Trophoblast cell (in vitro differentiated cells and primary cell): ENCODE data around the gene OR10H3.

ENCODE experiments used
- DNase-seq, 2 donors: peaks; one replicate each; pipeline ENCODE4 v3.0.0-alpha.2; 2016
- H2AFZ ChIP-seq: 2 replicates; pipeline ENCODE4 v1.6.1; 2013; ENCODE audit warnings: low read length, moderate library complexity, mild to moderate bottlenecking; ENCODE audit not compliant: insufficient read depth, poor library complexity
- H2AK5ac ChIP-seq: 2 replicates; pipeline ENCODE4 v1.6.1; 2013; ENCODE audit warnings: mild to moderate bottlenecking, low read length
- H2BK120ac ChIP-seq: 2 replicates; pipeline ENCODE4 v1.6.1; 2013; ENCODE audit warnings: low read length, mild to moderate bottlenecking, moderate library complexity; ENCODE audit not compliant: insufficient read depth, poor library complexity
- H2BK12ac ChIP-seq: 2 replicates; pipeline ENCODE4 v1.6.1; 2013; ENCODE audit warnings: mild to moderate bottlenecking, low read length, moderate library complexity
- H2BK5ac ChIP-seq: 2 replicates; pipeline ENCODE4 v1.6.1; 2013; ENCODE audit warnings: low read length, low read depth, moderate library complexity, mild to moderate bottlenecking; ENCODE audit not compliant: poor library complexity
- H3K14ac ChIP-seq: 2 replicates; pipeline ENCODE4 v1.6.1; 2013; ENCODE audit warnings: mild to moderate bottlenecking, low read length
- H3K18ac ChIP-seq: 2 replicates; pipeline ENCODE4 v1.6.1; 2013; ENCODE audit warnings: mild to moderate bottlenecking, low read length
- H3K23ac ChIP-seq: 2 replicates; pipeline ENCODE4 v1.6.1; 2013; ENCODE audit warnings: low read length
- H3K27ac ChIP-seq: 2 replicates; pipeline ENCODE4 v1.5.1; 2013; ENCODE audit warnings: low read depth, mild to moderate bottlenecking, inconsistent platforms, low read length, moderate library complexity
- H3K27me3 ChIP-seq: 2 replicates; pipeline ENCODE4 v1.6.1; 2013; ENCODE audit warnings: inconsistent platforms, mild to moderate bottlenecking, low read length, moderate library complexity; ENCODE audit not compliant: insufficient read depth
- H3K36me3 ChIP-seq, 2 experiments: 1 replicate in 1 of 2; 2 replicates in 1 of 2; pipeline ENCODE4 v1.6.1; 2013; ENCODE audit warnings: low read length in 2 of 2, mild to moderate bottlenecking in 2 of 2, moderate library complexity in 1 of 2; ENCODE audit not compliant: insufficient read depth in 2 of 2, control insufficient read depth in 1 of 2
- H3K4ac ChIP-seq: 2 replicates; pipeline ENCODE4 v1.6.1; 2013; ENCODE audit warnings: low read depth, mild to moderate bottlenecking, low read length, moderate library complexity
- H3K4me1 ChIP-seq, 2 experiments: 1 replicate in 1 of 2; 2 replicates in 1 of 2; pipeline ENCODE4 v1.6.1; 2013; ENCODE audit warnings: low read length in 2 of 2, mild to moderate bottlenecking in 2 of 2, moderate library complexity in 1 of 2; ENCODE audit not compliant: insufficient read depth in 2 of 2, control insufficient read depth in 1 of 2
- H3K4me2 ChIP-seq: 2 replicates; pipeline ENCODE4 v1.6.1; 2013; ENCODE audit warnings: inconsistent platforms, mild to moderate bottlenecking, low read length, moderate library complexity
- H3K4me3 ChIP-seq: 2 replicates; pipeline ENCODE4 v1.5.1; 2013; ENCODE audit warnings: mild to moderate bottlenecking, low read depth, low read length, inconsistent platforms
- H3K79me1 ChIP-seq: one replicate; pipeline ENCODE4 v1.6.1; 2013; ENCODE audit warnings: low read length
- H3K79me2 ChIP-seq: 2 replicates; pipeline ENCODE4 v1.6.1; 2013; ENCODE audit warnings: low read length, mild to moderate bottlenecking; ENCODE audit not compliant: control insufficient read depth, insufficient read depth, poor library complexity
- H3K9ac ChIP-seq: 2 replicates; pipeline ENCODE4 v1.6.1; 2013; ENCODE audit warnings: mild to moderate bottlenecking, low read length
- H3K9me3 ChIP-seq: 2 replicates; pipeline ENCODE4 v1.6.1; 2013; ENCODE audit warnings: low read depth, mild to moderate bottlenecking, control low read depth, inconsistent platforms, low read length; ENCODE audit not compliant: insufficient read depth
- H4K12ac ChIP-seq: 2 replicates; pipeline ENCODE4 v1.6.1; 2013; ENCODE audit warnings: low read depth, mild to moderate bottlenecking, low read length, moderate library complexity
- H4K8ac ChIP-seq: 2 replicates; pipeline ENCODE4 v1.6.1; 2013; ENCODE audit warnings: low read depth, mild to moderate bottlenecking, low read length, moderate library complexity
- H4K91ac ChIP-seq: one replicate; pipeline ENCODE4 v1.6.1; 2013; ENCODE audit warnings: low read depth, mild to moderate bottlenecking, low read length, moderate library complexity
- WGBS: extraction: QIAGEN DNeasy Blood & Tissue Kit; methylation state at CpG from one replicate; pipeline ENCODE4 v1.1.7; 2013; ENCODE audit warnings: missing lambda C conversion rate; ENCODE audit not compliant: insufficient read length, insufficient coverage; ENCODE audit errors: extremely low coverage; 5-methylcytosine and 5-hydroxymethylcytosine counted together

The OR10H3 gene

DNA sequence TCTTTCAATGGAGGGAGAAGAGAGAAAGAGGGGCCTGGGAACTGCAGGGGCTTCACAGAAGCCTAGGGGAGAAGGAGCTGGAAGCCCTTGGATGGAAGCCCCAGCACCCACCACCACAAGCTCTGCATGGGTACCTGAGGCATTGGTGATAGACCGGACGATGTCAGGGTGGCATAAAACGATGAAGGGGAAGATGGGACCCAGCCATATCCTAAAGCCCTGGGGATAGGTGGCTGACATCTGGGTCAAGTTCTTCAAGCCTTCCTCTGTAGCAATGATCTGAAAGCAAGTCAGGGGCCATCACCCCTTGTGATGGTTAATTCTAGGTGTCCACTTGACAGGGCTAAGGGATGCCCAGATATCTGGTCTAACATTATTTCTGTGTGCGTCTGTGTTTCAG, 38.5 kb downstream of the OR10H3 start:
- H3K36me3 ChIP-seq: no peaks in the 10 kb centered on the region
- no peak overlapping the region for H2BK120ac ChIP-seq
- H4K12ac ChIP-seq: no peak overlapping the region
- H3K4me1 ChIP-seq: no peaks in the 10 kb centered on the region
- no CpG with 5 or more reads among the region's 4 CpGs for WGBS
- no peak overlapping the region for H2BK12ac ChIP-seq
- no peak overlapping the region for H3K18ac ChIP-seq
- H3K79me1 ChIP-seq: no peaks in the 10 kb centered on the region
- no peak overlapping the region for H3K14ac ChIP-seq
- no peak overlapping the region for H4K91ac ChIP-seq
- no peak for DNase-seq
- no peak overlapping the region for H3K27ac ChIP-seq
- H3K4ac ChIP-seq: no peak overlapping the region
- no peak overlapping the region for H2AFZ ChIP-seq
- H3K4me2 ChIP-seq: no peak overlapping the region
- H3K4me3 ChIP-seq: no peak overlapping the region
- H3K79me2 ChIP-seq: no peaks in the 10 kb centered on the region
- H2BK5ac ChIP-seq: no peak overlapping the region
- H4K8ac ChIP-seq: no peak overlapping the region
- H3K27me3 ChIP-seq: no peaks in the 10 kb centered on the region
- no peak overlapping the region for H3K9ac ChIP-seq
- no peak overlapping the region for H3K23ac ChIP-seq
- H3K9me3 ChIP-seq: peaks cover 56% of the 10 kb centered on the region
- H2AK5ac ChIP-seq: no peak overlapping the region

DNA sequence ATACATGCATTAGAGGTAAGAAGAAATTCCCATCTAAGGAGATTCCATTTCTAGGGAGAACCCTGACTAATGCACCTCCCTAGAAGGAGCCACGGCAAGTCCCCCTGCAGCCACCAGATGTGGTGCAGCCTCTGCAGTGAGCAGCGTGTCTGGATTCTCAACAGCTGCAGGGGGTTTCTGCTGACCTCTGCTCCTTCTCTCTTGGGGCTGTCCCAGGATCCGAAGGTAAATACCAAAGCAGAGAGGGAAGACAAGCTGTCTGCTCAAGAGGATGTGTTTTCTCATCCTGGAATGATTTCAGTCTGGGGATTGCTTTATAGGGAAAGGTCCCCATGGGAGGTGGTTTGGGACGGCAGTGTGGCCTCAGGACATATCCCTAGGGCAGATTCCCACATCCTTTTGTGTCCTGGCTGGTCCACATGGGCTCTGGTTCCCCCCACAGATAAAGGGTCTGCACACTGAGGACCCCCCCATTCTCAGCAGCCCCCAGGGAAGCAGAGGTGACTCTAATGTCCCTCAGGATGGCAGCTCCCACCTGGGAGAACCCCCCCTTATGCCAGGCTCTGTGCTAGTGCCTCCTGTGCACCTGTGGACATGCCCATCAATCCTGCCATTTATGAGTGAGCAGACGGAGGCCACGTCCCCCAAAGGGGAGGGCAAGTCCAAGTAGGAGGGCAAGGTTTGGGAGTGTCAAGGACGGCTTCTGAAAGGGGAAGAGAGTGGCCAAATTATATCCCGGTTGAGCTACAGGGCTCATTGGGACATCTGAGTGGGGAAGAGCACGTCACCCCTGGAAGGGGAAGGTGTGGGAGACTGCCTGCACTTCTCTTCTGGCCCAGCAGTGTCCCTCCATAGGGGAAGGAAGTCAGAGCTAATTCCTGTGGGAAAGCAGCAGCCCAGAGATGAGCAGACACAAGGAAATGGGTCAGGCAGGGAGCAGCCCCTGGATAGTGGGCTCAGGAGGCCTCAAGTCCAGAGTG, 39.5 kb downstream of the OR10H3 start:
- no peaks in the 10 kb centered on the region for H3K4me1 ChIP-seq
- H3K18ac ChIP-seq: no peak overlapping the region
- H3K79me1 ChIP-seq: no peaks in the 10 kb centered on the region
- H3K27ac ChIP-seq: no peak overlapping the region
- H3K4me2 ChIP-seq: no peak overlapping the region
- no peak overlapping the region for H3K14ac ChIP-seq
- no peak overlapping the region for H3K23ac ChIP-seq
- H2AK5ac ChIP-seq: no peak overlapping the region
- H3K9ac ChIP-seq: no peak overlapping the region
- H3K9me3 ChIP-seq: peaks cover 62% of the 10 kb centered on the region
- no peaks in the 10 kb centered on the region for H3K79me2 ChIP-seq
- no peak overlapping the region for H2AFZ ChIP-seq
- no peak for DNase-seq
- no peaks in the 10 kb centered on the region for H3K27me3 ChIP-seq
- H2BK12ac ChIP-seq: no peak overlapping the region
- no peak overlapping the region for H2BK5ac ChIP-seq
- H3K4me3 ChIP-seq: no peak overlapping the region
- no peak overlapping the region for H4K8ac ChIP-seq
- no peak overlapping the region for H3K4ac ChIP-seq
- H4K12ac ChIP-seq: no peak overlapping the region
- H3K36me3 ChIP-seq: no peaks in the 10 kb centered on the region
- H4K91ac ChIP-seq: no peak overlapping the region
- no peak overlapping the region for H2BK120ac ChIP-seq
- WGBS: no CpG with 5 or more reads among the region's 9 CpGs

GRCh38 chr19:15779756-15780476, 42.1 kb downstream of the OR10H3 start:
- H3K4me1 ChIP-seq: no peaks in the 10 kb centered on the region
- H2AFZ ChIP-seq: no peak overlapping the region
- no peaks in the 10 kb centered on the region for H3K79me1 ChIP-seq
- DNase-seq: no peak
- no peak overlapping the region for H2BK5ac ChIP-seq
- H3K9ac ChIP-seq: no peak overlapping the region
- H3K4me3 ChIP-seq: no peak overlapping the region
- no peak overlapping the region for H3K27ac ChIP-seq
- peaks cover 58% of the 10 kb centered on the region for H3K9me3 ChIP-seq
- H4K12ac ChIP-seq: no peak overlapping the region
- no peak overlapping the region for H4K91ac ChIP-seq
- H2BK120ac ChIP-seq: no peak overlapping the region
- H3K18ac ChIP-seq: no peak overlapping the region
- no peak overlapping the region for H2AK5ac ChIP-seq
- H2BK12ac ChIP-seq: no peak overlapping the region
- no peak overlapping the region for H3K14ac ChIP-seq
- no peaks in the 10 kb centered on the region for H3K79me2 ChIP-seq
- H3K36me3 ChIP-seq: no peaks in the 10 kb centered on the region
- H4K8ac ChIP-seq: no peak overlapping the region
- H3K4me2 ChIP-seq: no peak overlapping the region
- H3K27me3 ChIP-seq: no peaks in the 10 kb centered on the region
- no CpG with 5 or more reads among the region's 10 CpGs for WGBS
- H3K4ac ChIP-seq: no peak overlapping the region
- H3K23ac ChIP-seq: no peak overlapping the region

DNA sequence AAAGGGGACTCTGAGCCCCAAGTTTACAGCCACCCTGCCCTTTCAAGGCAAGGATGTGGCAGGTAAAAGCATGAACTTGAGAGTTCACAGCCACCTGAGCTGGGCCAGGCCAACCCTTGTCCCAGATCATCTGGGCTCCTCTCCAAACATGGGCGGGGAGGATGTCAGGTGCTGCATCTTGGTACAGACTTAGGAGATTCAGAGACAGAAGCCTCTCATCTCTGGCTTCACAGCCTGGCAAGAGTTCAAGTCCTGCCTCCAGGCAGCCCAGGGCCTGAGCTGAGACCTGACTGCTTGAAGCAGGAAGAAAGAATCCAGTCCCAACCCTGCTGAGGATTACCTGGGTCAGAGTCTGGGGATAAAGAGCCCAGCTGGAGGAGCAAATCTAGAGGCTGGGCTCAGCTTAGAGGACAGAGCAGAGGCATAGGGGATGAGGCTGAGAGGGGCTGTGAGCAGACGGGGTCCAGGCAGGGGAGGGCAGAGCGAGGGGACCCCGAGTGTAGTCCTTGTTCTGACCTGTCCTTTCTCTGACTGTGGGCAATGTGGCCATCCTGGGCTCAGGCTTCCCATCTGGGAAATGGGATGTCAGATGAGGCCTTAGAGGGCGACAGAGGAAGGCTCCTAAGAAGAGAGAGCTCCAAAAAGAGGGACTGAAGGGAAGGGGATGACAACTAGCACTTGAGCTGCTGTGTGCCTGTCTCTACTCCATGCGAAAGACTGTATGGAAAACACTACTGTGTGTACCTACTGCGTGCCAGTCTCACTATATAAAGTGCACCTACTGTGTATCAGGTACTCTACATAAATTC, 43.0 kb downstream of the OR10H3 start:
- Histone ChIP-seq H4K91ac (no peak overlapping the region), H2AK5ac (no peak overlapping the region), H3K14ac (no peak overlapping the region), H2BK5ac (no peak overlapping the region), H4K8ac (no peak overlapping the region), H3K79me1 (no peaks in the 10 kb centered on the region), H3K27ac (no peak overlapping the region), H3K4ac (no peak overlapping the region), H3K36me3 (no peaks in the 10 kb centered on the region), H3K79me2 (no peaks in the 10 kb centered on the region), H3K9ac (no peak overlapping the region), H3K4me2 (no peak overlapping the region), H3K27me3 (no peaks in the 10 kb centered on the region), H3K23ac (no peak overlapping the region), H4K12ac (no peak overlapping the region), H3K4me1 (no peaks in the 10 kb centered on the region), H3K9me3 (peaks cover 52% of the 10 kb centered on the region), H3K18ac (no peak overlapping the region), H2AFZ (no peak overlapping the region), H2BK120ac (no peak overlapping the region), H3K4me3 (no peak overlapping the region), H2BK12ac (no peak overlapping the region)
- no peak for DNase-seq
- WGBS: no CpG with 5 or more reads among the region's 7 CpGs
